MCF 10A (cell line): Measurements from ENCODE around the gene PMVK. TPM values are rescaled to one million over a fixed set of nuclear protein-coding genes. Genes with fewer than 3 reads are reported as not detected.

Source experiments
- BruUV-seq: library from RNA; stranded (reverse); fragments of 400-500 nt; replicated peaks from 2 replicates; lab custom pipeline; 2021; lab: Mats Ljungman, UMichigan
- CTCF ChIA-PET: fragments of 300-600 bp; sonication (Branson Sonifier 250); formaldehyde crosslinking; extraction: SDS; loops from one replicate; lab custom pipeline; 2021; ENCODE audit warnings: antibody characterized with exemption, inconsistent platforms; lab: Yijun Ruan, JAX
- POLR2A ChIA-PET: fragments of 300-600, 350-650 bp; sonication (Branson Sonifier 250); formaldehyde crosslinking; extraction: SDS; loops from one replicate; lab custom pipeline; 2020; ENCODE audit warnings: antibody characterized with exemption, inconsistent platforms; lab: Yijun Ruan, JAX
- DNase-seq: peaks from one replicate; pipeline ENCODE4 v3.0.0-alpha.2; 2018; ENCODE audit not compliant: unreplicated experiment
- H3K27ac Mint-ChIP-seq: one replicate; pipeline ENCODE4 v1.8.0; 2022; ENCODE audit warnings: mild to moderate bottlenecking, low read depth, mixed read lengths; ENCODE audit not compliant: unreplicated experiment
- H3K27me3 Mint-ChIP-seq: one replicate; pipeline ENCODE4 v1.8.0; 2022; ENCODE audit warnings: mixed read lengths; ENCODE audit not compliant: insufficient read depth, unreplicated experiment
- H3K36me3 Mint-ChIP-seq: one replicate; pipeline ENCODE4 v1.8.0; 2022; ENCODE audit warnings: mild to moderate bottlenecking, moderate library complexity, mixed read lengths; ENCODE audit not compliant: insufficient read depth, unreplicated experiment
- H3K4me1 Mint-ChIP-seq: one replicate; pipeline ENCODE4 v1.8.0; 2022; ENCODE audit warnings: mixed read lengths; ENCODE audit not compliant: insufficient read depth, unreplicated experiment
- H3K4me3 Mint-ChIP-seq: one replicate; pipeline ENCODE4 v1.8.0; 2022; ENCODE audit warnings: mild to moderate bottlenecking, moderate library complexity, mixed read lengths; ENCODE audit not compliant: unreplicated experiment
- H3K9me3 Mint-ChIP-seq: one replicate; pipeline ENCODE4 v1.8.0; 2022; ENCODE audit warnings: mixed read lengths; ENCODE audit not compliant: unreplicated experiment
- CTCF ChIP-seq: fragments of 200-600 bp; IDR thresholded peaks from one replicate; pipeline ENCODE4 v1.8.0; 2022; ENCODE audit warnings: antibody characterized with exemption, mild to moderate bottlenecking; ENCODE audit not compliant: unreplicated experiment
- intact Hi-C: fragments of 100-400 bp; cut with micrococcal nuclease; formaldehyde crosslinking; loops from 2 replicates; pipeline ENCODE4 v1.14.1; 2022
- total RNA-seq: library from RNA; stranded (reverse); gene quantifications from 2 replicates; pipeline ENCODE4 v1.2.3, GENCODE V29; 2022

Gene PMVK
- total RNA-seq, 1 experiment from 2014 or later, result 68.9 TPM

- no peak for DNase-seq
- no TSS peak for BruUV-seq
- no peak for TF ChIP-seq CTCF
- ChIA-PET POLR2A (interaction anchor here (1.0 to 1.7 kb wide), 2 partner anchors 23 to 26 kb away, joined by 3 to 5 read pairs; partner anchors contain the start of gene PMVK), CTCF (interaction anchor here (0.9 to 1.5 kb wide), 3 partner anchors 9 to 347 kb away, joined by 3 to 4 read pairs (median 3); partner anchors contain the start of gene PMVK)
- peaks cover 12% of the 10 kb centered on the region for H3K36me3 Mint-ChIP-seq
- H3K27me3 Mint-ChIP-seq, result no peaks in the 10 kb centered on the region
- H3K4me3 Mint-ChIP-seq, result no peak overlapping the region
- intact Hi-C loops, result no loop called here
- H3K9me3 Mint-ChIP-seq, result peaks cover 20% of the 10 kb centered on the region
- H3K4me1 Mint-ChIP-seq, result no peaks in the 10 kb centered on the region
- H3K27ac Mint-ChIP-seq, result no peak overlapping the region
These were observed 23.2 kb downstream of the PMVK start for GRCh38 chr1:154913273-154913672.

DNA sequence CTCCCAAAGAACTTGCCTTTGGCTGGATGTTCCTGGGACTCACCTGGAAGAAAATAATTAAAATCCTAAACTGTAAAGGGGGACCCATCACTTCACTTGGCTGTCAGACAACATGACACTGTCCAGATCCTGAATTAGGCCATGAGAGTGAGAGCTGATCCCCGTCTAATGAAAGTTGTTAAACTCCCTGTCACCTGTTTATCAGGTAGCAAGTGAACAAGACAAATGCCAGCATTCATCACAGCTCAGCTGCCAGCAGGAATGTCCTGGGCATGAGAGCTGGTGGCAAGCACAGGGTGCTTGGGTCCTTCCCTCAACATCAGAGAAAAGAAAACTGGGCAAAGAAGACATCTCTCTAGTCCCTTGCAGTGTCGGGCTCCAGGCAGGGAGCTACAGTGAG lies 23.8 kb downstream of the PMVK start:
- no peak overlapping the region for H3K4me3 Mint-ChIP-seq
- CTCF ChIA-PET, result interaction anchor here (0.6 to 1.5 kb wide), 4 partner anchors 8 to 347 kb away, joined by 3 to 4 read pairs (median 3); partner anchors contain the start of gene PMVK
- no peak for TF ChIP-seq CTCF
- H3K4me1 Mint-ChIP-seq, result no peaks in the 10 kb centered on the region
- peaks cover 20% of the 10 kb centered on the region for H3K9me3 Mint-ChIP-seq
- POLR2A ChIA-PET, result interaction anchor here (1.0 to 1.7 kb wide), 2 partner anchors 24 to 26 kb away, joined by 3 to 5 read pairs; partner anchors contain the start of gene PMVK
- no peak for DNase-seq
- intact Hi-C loops, result no loop called here
- BruUV-seq, result no TSS peak
- H3K36me3 Mint-ChIP-seq, result peaks cover 11% of the 10 kb centered on the region
- no peaks in the 10 kb centered on the region for H3K27me3 Mint-ChIP-seq
- H3K27ac Mint-ChIP-seq, result no peak overlapping the region

GRCh38 chr1:154911691-154912550 lies 24.6 kb downstream of the PMVK start:
- Mint-ChIP-seq H3K4me1 (no peaks in the 10 kb centered on the region), H3K4me3 (no peak overlapping the region), H3K27me3 (no peaks in the 10 kb centered on the region), H3K36me3 (peaks cover 5% of the 10 kb centered on the region), H3K27ac (no peak overlapping the region), H3K9me3 (peaks cover 20% of the 10 kb centered on the region)
- no peak for TF ChIP-seq CTCF
- intact Hi-C loops, result no loop called here
- DNase-seq, result no peak
- BruUV-seq, result no TSS peak
- CTCF ChIA-PET, result interaction anchor here (0.6 to 1.0 kb wide), 4 partner anchors 8 to 174 kb away, joined by 3 to 4 read pairs (median 3); no protein-coding TSS in a partner anchor
- POLR2A ChIA-PET, result interaction anchor here (1.0 to 1.7 kb wide), 2 partner anchors 25 to 27 kb away, joined by 3 to 5 read pairs; partner anchors contain the start of gene PMVK

GRCh38 chr1:154910851-154911250 lies 25.7 kb downstream of the PMVK start:
- H3K27me3 Mint-ChIP-seq, result no peaks in the 10 kb centered on the region
- ChIA-PET POLR2A (no interaction called here), CTCF (interaction anchor here (1.1 to 1.7 kb wide), 4 partner anchors 21 to 31 kb away, joined by 3 to 5 read pairs (median 4); partner anchors contain the start of gene PMVK)
- intact Hi-C loops, result no loop called here
- no peaks in the 10 kb centered on the region for H3K4me1 Mint-ChIP-seq
- H3K36me3 Mint-ChIP-seq, result peaks cover 5% of the 10 kb centered on the region
- no peak for TF ChIP-seq CTCF
- H3K4me3 Mint-ChIP-seq, result no peak overlapping the region
- H3K9me3 Mint-ChIP-seq, result peaks cover 13% of the 10 kb centered on the region
- no peak overlapping the region for H3K27ac Mint-ChIP-seq
- no peak for DNase-seq
- BruUV-seq, result no TSS peak
